NT2/D1 (cell line): ENCODE data around the gene DENND4B.

ENCODE experiments used
- DNase-seq: peaks from one replicate; pipeline ENCODE4 v3.0.0-alpha.2; 2011; ENCODE audit warnings: low read depth, low spot score
- H3K27me3 ChIP-seq: 2 replicates; pipeline ENCODE4 v1.6.0; 2011; ENCODE audit warnings: mild to moderate bottlenecking; ENCODE audit not compliant: insufficient read length, insufficient read depth
- H3K36me3 ChIP-seq: 2 replicates; pipeline ENCODE4 v1.6.1; 2011; ENCODE audit warnings: mild to moderate bottlenecking, low read length, mixed read lengths; ENCODE audit not compliant: insufficient read depth, insufficient read length
- H3K4me1 ChIP-seq: 2 replicates; pipeline ENCODE4 v1.5.1; 2011; ENCODE audit not compliant: insufficient read depth, insufficient read length
- H3K4me3 ChIP-seq: 2 replicates; pipeline ENCODE4 v1.5.1; 2011; ENCODE audit warnings: low read depth; ENCODE audit not compliant: insufficient read length
- H3K9ac ChIP-seq: 2 replicates; pipeline ENCODE4 v1.6.0; 2011; ENCODE audit warnings: low read depth; ENCODE audit not compliant: insufficient read length
- H3K9me3 ChIP-seq: 2 replicates; pipeline ENCODE4 v1.5.1; 2011; ENCODE audit warnings: mild to moderate bottlenecking, low read length; ENCODE audit not compliant: insufficient read depth
- SUZ12 ChIP-seq: IDR thresholded peaks from 2 replicates; pipeline ENCODE4 v1.6.1; 2011; ENCODE audit not compliant: insufficient read length, insufficient read depth; ENCODE audit errors: extremely low read depth
- YY1 ChIP-seq: IDR thresholded peaks from 2 replicates; pipeline ENCODE4 v1.6.1; 2011; ENCODE audit not compliant: insufficient read length, insufficient read depth
- ZNF274 ChIP-seq: IDR thresholded peaks from 2 replicates; pipeline ENCODE4 v1.6.1; 2011; ENCODE audit warnings: mild to moderate bottlenecking, low read depth, low read length

DENND4B gene

GRCh38 chr1:153959454-153959853 lies 12.9 kb upstream of the DENND4B start:
- no peaks in the 10 kb centered on the region for H3K27me3 ChIP-seq
- H3K9me3 ChIP-seq, result no peaks in the 10 kb centered on the region
- TF ChIP-seq ZNF274 (no peak), YY1 (no peak), SUZ12 (no peak)
- H3K36me3 ChIP-seq, result peaks cover 45% of the 10 kb centered on the region
- no peak overlapping the region for H3K9ac ChIP-seq
- DNase-seq, result no peak
- no peak overlapping the region for H3K4me3 ChIP-seq
- H3K4me1 ChIP-seq, result peaks cover 27% of the 10 kb centered on the region

- H3K9ac ChIP-seq, result no peak overlapping the region
- peaks cover 27% of the 10 kb centered on the region for H3K4me1 ChIP-seq
- H3K4me3 ChIP-seq, result no peak overlapping the region
- no peaks in the 10 kb centered on the region for H3K27me3 ChIP-seq
- no peaks in the 10 kb centered on the region for H3K9me3 ChIP-seq
- DNase-seq, result no peak
- H3K36me3 ChIP-seq, result peaks cover 50% of the 10 kb centered on the region
- TF ChIP-seq YY1 (no peak), SUZ12 (no peak), ZNF274 (no peak)
These were observed 12.4 kb upstream of the DENND4B start for GRCh38 chr1:153958961-153959260.

DNA sequence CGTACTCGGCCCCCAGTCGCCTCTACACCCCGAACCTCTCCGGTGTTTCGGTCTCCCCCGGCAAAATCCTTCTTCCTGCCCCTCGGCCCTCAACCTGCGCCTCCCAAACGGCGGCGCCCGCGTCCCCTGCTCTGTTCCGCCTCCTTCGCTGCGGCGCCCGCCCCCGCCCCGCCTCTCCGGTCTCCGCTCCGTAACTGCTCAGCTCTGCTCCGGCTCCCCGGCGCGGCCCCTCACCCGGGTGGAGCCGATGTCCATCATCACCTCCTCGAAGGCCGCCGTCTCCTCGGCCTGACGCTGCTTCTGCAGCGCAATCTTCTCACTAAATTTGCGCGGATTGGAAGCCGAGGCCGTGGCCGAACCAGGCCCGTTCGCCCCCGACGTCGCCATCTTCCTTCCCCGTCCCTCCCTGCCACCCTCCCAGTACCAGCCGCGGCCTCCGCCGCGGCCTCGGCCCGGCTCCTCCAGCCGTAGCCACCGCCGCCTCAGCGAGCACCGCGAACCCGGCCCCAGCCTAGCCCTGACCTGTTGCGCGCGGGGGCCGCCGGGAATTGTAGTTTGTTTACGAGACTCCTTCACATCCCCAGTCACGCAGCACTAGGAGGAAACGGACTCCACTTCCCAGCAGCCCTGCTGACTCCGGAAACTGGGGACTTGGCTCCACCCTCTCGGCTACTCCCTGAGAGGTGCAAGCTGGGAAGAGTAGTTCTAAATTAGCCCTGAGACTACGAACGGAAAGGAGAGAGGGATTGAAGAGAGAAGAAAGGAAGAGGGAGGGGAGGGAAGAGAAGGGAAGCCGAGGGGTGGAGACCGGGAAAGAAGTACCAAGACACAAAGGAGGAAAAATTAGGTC lies 11.8 kb upstream of the DENND4B start, which contains the start of gene CRTC2:
CRTC2 (minus strand) TSS at position 502 of the 850 bp plus-strand sequence; CDS start at position 387, 115 bp downstream.
- TF ChIP-seq SUZ12, result no peak
- TF ChIP-seq ZNF274, result no peak
- TF ChIP-seq YY1, result peak; percentile 2
- Histone ChIP-seq H3K27me3 (no peaks in the 10 kb centered on the region), H3K4me3 (peak within 1 kb of the TSS; percentile 99), H3K9me3 (no peaks in the 10 kb centered on the region), H3K36me3 (peaks cover 56% of the 10 kb centered on the region), H3K4me1 (peaks cover 27% of the 10 kb centered on the region), H3K9ac (peak within 1 kb of the TSS; percentile 98)
- DNase-seq, result peak; percentile 100

GRCh38 chr1:153957744-153958110 lies 11.2 kb upstream of the DENND4B start:
- peaks cover 60% of the 10 kb centered on the region for H3K36me3 ChIP-seq
- peak overlapping the region; percentile 98 for H3K9ac ChIP-seq
- H3K4me3 ChIP-seq, result peak overlapping the region; percentile 99
- no peak for TF ChIP-seq SUZ12
- no peak for TF ChIP-seq YY1
- no peak for TF ChIP-seq ZNF274
- no peaks in the 10 kb centered on the region for H3K27me3 ChIP-seq
- H3K9me3 ChIP-seq, result no peaks in the 10 kb centered on the region
- H3K4me1 ChIP-seq, result peaks cover 27% of the 10 kb centered on the region
- DNase-seq, result no peak

DNA sequence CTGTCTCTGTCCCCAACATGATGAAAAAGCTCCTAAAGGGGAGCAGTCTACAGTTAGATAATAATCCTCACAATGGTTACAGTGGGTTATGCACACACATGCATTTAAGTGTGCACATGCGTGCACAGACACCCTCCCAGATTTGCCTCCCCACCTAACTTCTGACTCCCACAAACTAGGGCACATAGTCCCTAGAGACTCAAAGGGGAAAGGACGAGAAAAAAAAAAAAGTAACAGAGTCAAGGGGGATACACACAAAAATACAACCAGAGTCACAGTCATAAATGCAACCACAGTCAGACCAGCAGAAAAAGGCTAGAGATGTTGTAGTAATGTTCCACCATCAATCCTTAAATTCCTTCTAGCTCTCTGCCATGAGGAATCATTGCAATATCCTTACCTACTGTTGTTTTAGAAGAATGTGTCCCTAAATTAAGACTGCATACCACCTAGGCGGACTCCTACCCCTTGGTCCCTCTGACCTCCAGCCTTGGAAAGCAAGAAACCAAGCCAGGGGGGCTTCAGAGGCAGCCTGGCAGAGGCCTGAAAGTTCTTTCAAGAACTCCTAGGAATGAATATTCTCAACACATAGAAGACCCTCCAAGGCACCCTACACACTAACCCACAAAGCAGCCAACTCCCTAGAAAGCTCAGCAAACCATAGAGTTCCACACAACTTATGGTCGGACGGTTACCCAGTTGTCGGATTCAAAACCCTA lies 10.6 kb upstream of the DENND4B start:
- no peak for TF ChIP-seq YY1
- no peak for TF ChIP-seq ZNF274
- TF ChIP-seq SUZ12, result no peak

DNA sequence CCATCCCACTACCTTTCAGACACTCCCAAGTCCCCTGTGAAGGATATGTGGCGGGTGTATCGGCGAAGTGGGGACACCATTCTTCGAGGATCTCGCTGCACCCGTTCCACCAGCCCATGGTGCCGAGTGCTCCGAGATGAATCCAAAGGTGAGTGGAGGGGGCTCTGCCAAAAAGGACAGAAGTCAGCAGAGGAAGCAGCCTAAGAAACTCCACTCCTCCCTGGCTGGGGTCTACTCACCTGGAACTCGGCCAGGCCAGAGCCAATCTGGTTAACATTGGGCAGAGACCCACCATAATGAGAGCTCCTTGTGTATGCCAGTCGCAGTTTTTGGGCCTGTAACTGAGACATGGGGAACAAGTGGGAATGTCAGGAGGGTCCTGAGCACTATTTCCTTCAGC lies 8.3 kb upstream of the DENND4B start:
- Histone ChIP-seq H3K4me3 (no peak overlapping the region), H3K27me3 (no peaks in the 10 kb centered on the region), H3K9me3 (no peaks in the 10 kb centered on the region), H3K36me3 (peaks cover 63% of the 10 kb centered on the region), H3K4me1 (peaks cover 16% of the 10 kb centered on the region), H3K9ac (no peak overlapping the region)
- TF ChIP-seq ZNF274 (no peak), SUZ12 (no peak), YY1 (no peak)
- no peak for DNase-seq

More for the DNA sequence above, 10.6 kb upstream of the DENND4B start:
- H3K27me3 ChIP-seq, result no peaks in the 10 kb centered on the region
- peak overlapping the region; percentile 99 for H3K4me3 ChIP-seq
- DNase-seq, result no peak
- H3K9ac ChIP-seq, result peak overlapping the region; percentile 98
- H3K4me1 ChIP-seq, result peaks cover 24% of the 10 kb centered on the region
- H3K9me3 ChIP-seq, result no peaks in the 10 kb centered on the region
- peaks cover 63% of the 10 kb centered on the region for H3K36me3 ChIP-seq

DNA sequence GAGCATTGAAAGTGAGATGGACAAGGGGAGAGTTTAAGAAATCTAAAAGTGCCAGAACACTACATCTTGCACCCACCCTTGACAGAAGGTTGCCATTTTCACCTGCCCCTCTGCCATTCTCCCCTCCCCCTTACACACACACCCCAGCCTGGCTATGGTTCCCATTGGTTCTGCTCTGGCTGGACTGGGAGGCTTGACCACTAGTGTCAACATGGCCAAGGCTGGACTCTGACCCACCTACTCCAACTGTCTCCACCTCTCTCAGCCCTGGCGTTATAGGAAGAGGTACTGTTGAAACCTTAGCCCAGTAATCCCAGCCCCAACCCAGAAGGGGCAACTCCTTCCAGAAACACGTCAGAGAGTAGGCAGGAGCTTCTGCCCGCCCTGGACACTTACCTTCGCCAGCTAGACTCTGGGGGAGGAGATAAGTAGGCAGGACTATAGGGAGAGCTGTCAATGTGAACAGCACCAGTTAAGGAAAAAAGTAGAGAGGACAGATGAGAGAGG lies 7.4 kb upstream of the DENND4B start:
- H3K4me3 ChIP-seq, result no peak overlapping the region
- no peaks in the 10 kb centered on the region for H3K27me3 ChIP-seq
- H3K9me3 ChIP-seq, result no peaks in the 10 kb centered on the region
- no peak overlapping the region for H3K9ac ChIP-seq
- peaks cover 61% of the 10 kb centered on the region for H3K36me3 ChIP-seq
- TF ChIP-seq ZNF274 (no peak), SUZ12 (no peak)
- H3K4me1 ChIP-seq, result peaks cover 16% of the 10 kb centered on the region
- DNase-seq, result no peak
